ENCODE results near the gene DNAAF8.
"Not testable (repeated sequence)": the region's sequence is repeated elsewhere in the genome, so short reads cannot be mapped to it uniquely, and the experiment has no call there.

DNAAF8 gene

GRCh38 chr16:4724661-4725270 lies 9.6 kb upstream of the DNAAF8 start:
- no peak for DNase-seq

DNA sequence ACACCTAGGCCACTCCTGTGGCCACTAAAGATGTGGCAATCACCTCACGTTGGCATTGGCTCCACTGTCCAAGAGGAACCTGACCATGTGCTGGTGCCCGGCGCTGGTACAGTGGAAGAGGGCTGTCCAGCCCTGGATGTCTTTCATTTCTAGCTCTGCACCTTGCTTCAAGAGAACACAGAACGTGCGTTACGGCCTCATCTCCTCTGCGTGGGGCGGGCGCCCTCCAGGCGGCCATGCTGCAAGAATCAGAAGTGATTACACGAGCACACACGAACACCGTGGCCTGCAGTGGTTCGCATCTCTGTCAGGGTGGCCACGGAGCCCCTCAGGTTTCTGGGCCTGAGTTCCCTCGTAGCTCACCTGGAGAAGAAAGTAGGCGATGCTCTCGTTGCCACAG lies 7.7 kb upstream of the DNAAF8 start:
- DNase-seq = no peak

DNA sequence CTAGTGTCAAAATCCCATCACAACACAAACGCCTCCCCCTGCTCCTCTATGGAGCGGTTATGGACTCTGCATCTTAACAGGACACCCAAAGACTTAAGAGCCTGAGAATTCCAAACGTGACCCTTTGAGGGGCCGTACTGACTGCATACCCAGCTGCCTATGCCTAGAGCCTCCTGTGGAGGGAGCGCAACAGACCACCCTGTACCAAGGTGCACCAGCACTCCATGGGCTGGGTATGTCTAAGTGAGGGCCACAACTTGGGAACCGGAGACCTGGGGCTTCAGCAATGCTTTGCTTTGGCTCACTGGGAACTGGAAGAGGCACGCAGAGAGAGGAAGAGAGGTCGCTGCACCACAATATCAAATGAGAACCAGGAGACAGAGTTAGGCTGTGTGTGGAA lies 5.7 kb upstream of the DNAAF8 start:
- DNase-seq = no peak

DNA sequence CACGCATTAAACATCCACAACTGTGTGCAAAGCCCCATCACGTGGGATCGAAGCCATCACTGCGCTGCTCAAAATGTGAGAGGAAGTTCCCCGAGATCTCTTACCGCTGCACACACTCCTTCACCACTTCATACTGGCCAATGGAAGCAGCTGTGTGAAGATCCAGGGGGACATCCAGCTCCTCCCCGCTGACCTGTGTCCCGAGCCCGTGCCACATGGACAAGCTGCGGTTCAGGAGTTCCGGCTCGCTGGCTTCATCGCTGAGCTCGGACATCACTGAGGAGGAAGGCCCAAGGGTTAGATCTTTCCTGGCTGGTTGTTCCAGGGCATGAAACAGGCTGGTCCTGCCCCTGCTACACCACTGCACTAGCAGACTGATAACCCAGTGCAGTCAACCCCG lies 4.5 kb upstream of the DNAAF8 start:
- DNase-seq = no peak

- no peak for DNase-seq
Observed at GRCh38 chr16:4733211-4733742, 1.1 kb upstream of the DNAAF8 start.

DNA sequence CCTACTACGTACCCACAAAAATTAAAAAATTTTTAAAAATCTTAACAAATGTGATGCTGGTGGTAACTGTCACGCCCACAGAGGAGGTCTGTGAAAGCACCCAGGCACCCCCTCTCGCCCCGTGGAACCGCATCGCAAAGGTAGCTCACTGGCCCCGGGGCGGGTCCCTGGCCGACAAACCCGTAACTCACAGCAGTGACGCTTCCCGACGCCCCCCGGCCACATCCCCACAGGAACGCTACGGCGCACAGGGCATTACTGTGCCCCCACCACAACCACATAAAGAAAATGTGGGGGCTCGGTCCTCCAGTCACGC lies 632 bp upstream of the DNAAF8 start:
- no peak for DNase-seq

GRCh38 chr16:4734730-4735535 lies 596 bp downstream of the DNAAF8 start:
- DNase-seq = peak; percentile 7

GRCh38 chr16:4736546-4736945 lies 2.2 kb downstream of the DNAAF8 start:
- DNase-seq = no peak

DNA sequence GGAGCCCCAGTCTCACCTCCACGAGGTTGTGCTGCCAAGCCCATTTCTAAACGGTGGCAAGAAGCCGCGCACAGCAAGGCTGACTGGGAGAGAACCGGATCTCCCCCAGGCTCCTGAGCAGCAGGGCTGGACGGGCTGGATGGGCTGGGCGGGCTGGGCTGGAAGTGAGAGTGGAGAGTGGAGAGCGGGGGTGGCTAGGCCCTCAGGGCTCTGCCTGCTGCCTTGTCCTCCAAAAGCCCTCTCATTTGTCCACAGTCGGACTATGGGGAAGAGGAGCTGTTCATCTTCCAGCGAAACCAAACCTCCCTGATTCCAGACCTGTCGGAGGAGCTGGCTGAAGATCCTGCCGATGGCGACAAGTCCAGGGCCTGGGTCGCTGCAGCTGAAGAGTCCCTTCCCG lies 3.2 kb downstream of the DNAAF8 start:
- DNase-seq = no peak

DNA sequence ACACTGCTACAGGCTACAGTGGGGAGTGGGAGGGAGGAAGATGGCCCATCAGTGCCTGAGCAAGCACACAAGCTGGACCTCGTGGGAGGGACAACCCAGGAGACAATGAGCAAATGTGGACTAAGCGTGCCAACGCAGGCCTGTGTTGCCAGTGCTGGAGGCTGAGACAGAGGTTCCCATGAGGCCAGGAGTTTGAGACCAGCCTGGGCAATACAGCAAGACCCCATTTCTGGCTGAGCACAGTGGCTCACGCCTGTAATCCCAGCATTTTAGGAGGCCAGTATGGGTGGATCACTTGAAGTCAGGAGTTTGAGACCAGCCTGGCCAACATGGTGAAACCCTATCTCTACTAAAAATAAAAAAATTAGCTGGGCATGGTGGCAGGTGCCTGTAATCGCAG lies 4.0 kb downstream of the DNAAF8 start:
- not testable (repeated sequence) for DNase-seq

DNA sequence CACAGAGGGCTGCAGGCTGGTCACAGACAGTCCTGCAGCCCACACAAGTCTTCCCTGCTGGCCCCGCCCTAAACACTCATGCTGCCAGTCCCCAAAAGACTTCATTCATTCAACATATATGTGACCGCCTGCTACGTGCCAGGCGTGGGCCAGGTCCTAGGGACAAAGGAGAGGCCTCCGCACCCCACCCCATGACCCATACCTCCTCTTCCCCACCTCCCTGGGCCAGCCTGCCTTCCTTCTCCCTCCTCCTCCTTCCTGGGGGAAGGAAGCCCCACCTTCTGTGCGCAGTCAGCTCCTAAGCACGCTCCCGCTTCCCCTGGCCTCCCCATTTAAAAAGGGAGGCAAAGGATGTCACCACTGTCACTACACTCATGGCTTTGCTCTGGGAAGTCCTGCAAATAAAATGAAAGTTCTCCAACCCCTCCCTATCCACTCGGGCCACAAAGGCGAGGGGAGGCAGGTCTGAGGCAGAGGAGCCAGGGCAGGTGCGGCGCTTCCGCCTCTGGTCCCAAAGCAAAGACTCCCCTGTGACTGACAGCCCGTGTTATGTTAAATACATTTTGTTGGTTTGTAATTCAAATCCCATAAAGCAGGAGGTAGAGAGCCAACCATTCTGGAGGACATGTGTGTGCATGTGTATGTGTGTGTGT lies 9.0 kb downstream of the DNAAF8 start:
- DNase-seq = no peak

DNA sequence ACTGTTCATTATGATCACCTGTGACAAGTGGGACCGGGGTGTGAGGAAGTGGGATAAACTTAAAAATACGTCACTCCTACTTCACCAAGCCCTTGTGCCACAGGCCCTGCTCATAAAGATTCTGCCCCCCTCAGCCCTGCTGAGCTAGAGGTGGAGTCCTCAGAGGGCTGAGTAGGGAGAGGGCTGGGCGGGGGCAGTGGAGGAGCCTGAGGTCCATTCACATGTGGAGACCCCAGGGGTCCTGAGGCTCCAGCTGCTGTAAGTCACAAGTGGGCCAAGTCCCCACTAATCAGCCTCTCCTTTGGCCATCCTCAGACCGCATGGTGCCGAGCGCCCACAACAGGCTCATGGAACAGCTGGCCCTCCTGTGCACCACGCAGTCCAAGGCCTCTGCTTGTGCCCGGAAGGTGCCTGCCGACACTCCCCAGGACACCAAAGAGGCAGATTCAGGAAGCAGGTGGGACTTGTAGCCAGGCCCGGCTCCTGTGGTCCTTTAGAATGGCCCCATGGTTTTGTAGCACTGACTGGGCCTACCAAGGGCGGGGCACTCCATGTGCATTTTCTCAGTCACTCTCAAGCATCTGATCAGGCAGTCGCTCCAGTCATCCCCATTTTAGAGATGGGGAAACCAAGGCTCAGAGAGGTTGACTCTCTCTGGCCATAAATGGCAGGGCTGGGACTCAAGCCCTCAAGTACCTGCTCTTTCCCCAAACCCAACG lies 10.4 kb downstream of the DNAAF8 start:
- DNase-seq = no peak

GRCh38 chr16:4745274-4745569 lies 10.9 kb downstream of the DNAAF8 start:
- no peak for DNase-seq

DNA sequence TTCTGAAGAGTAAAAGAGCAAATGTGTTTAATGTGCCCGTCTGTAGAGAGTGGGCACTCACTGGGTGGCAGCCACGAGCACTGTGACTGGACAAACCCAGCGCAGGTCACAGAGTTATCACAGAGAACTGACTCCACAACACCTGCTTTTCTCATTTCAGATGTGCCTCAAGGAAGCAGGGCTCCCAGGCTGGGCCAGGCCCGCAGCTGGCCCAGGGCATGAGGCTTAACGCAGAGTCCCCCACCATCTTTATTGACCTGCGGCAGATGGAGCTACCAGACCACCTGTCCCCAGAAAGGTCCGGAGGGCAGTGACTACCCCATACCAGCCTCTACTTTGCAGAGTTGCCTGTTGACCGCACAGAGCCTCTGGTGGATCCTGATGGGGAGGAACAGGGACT lies 11.9 kb downstream of the DNAAF8 start:
- no peak for DNase-seq

DNA sequence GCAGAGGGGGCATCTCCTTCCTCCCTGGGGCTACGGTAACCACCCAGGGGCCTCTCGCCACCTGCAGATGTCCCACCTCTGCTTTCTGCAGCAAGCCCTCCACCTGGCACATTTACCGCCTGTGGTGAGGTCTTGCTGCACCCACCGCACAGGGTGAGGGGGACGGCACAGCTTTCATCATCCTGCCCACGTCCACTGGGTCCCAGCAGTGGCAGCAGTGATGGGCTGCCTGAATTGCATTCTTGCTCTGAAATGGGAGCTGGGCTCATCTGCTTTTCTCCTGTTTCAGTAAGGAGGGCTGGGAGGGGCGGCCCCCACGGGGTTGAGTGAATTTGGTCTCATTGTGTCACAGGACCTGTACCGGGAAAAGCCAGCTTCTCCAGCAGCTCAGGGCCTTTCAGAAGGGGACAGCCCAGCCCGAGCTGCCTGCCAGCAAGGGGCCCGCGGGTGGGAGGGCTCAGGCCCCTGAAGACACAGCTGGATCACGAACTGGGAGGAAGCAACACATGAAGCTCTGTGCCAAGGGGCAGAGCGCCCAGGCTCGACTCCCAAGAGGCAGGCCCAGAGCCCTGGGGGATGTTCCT lies 12.7 kb downstream of the DNAAF8 start:
- DNase-seq = no peak

- DNase-seq = no peak
Observed at GRCh38 chr16:4747906-4748681, 13.8 kb downstream of the DNAAF8 start.

DNA sequence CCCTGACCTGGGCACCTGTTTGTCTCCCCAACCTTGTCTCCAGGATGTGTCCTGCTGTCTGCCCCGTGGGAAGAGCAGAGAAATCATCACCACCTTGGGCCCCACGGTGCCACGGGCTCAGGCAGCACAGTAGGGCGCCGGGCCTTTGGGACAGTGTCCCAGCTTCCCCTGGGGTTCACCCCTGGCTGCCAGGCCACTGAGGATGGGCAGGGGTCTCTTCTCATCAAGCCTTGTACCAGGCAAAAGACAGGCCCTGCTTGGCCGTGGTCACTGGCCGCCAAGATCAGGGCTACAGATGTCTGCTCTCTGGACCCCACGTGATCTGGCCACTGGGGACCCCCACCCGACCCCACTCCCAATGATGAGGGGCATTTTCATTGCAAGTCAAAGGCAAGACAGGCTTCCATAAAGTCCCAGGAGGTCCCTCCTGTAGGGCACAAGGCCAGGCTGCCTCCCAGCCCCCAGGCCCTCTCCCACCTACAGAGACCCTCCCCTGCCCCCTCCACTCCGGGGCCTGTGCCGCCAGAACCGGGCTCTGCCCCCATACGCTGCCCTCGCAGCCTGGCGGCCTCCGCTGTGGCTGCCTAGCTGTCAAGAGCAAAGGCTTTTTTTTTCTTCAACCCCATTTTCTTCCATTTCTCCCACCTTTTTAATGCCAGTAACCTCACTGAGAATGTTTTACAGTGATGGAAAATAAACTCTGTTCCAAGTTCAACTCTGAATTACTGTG lies 14.5 kb downstream of the DNAAF8 start:
- DNase-seq = no peak

- no peak for DNase-seq
Observed at GRCh38 chr16:4749700-4750257, 15.4 kb downstream of the DNAAF8 start.

GRCh38 chr16:4750896-4751295 lies 16.6 kb downstream of the DNAAF8 start:
- DNase-seq = no peak

GRCh38 chr16:4752351-4753100 lies 18.2 kb downstream of the DNAAF8 start:
- DNase-seq = no peak

- no peak for DNase-seq
Observed at GRCh38 chr16:4753227-4753626, 18.9 kb downstream of the DNAAF8 start.

Measured in NCI-H1436 treated with DMSO at 0.1 percent for 48 hours (cell line).